ENCODE measurements around the gene MAP7. TPM values are rescaled to one million over a fixed set of nuclear protein-coding genes. Genes with fewer than 3 reads are reported as not detected.

Gene MAP7
- total and polyA plus RNA-seq, 10 donors, result 0.67 to 4.9 (median 3.0) TPM

DNA sequence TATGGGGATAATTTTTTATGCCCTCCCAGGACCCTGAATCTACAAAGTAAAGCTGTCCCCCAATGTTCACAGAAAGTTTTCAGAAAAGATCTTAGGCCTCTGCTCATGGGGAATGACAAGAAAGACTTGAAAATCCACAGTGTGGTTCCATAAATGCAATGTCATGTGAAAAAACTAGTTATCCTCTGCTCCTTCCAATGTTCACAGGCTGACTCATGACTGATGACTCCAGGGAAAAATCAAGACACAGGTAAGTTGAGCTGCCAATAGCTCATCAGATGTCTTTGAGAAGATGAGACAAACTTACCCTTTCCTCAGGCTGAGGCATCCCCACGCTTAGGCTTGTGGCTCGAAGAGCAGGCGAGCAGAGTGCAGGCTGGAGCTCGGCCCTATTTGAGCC is 245.8 kb downstream of the MAP7 start:
- H3K27me3 ChIP-seq (replicated peaks in 1 of 7), result no peaks in the 10 kb centered on the region
- H3K9me3 ChIP-seq, result peaks cover 0 to 7% (median 0%) of the 10 kb centered on the region in 8 donors
- DNase-seq, result no peak
- intact Hi-C loops (cut with DNase I; ENCODE audit: low total_unique reads), result no loop called here
- H3K4me1 ChIP-seq, result no peaks in the 10 kb centered on the region
- no peak overlapping the region for H3K27ac ChIP-seq
- TF ChIP-seq POLR2AphosphoS5 (IDR thresholded peaks at IDR 0.05) (no peak), CTCF (IDR thresholded peaks at IDR 0.05 in 8 of 11, conservative IDR thresholded peaks at IDR 0.05 in 3 of 11) (no peak), POLR2A (IDR thresholded peaks at IDR 0.05) (no peak)
- H3K36me3 ChIP-seq, result no peaks in the 10 kb centered on the region
- H3K4me3 ChIP-seq, result no peak overlapping the region
- 88 to 98% (median 96%) methylated on average over 4 of the region's 4 CpGs for WGBS, 5 donors

- intact Hi-C loops (cut with DNase I; ENCODE audit: low total_unique reads), result no loop called here
- WGBS, 5 donors, result 77 to 95% (median 92%) methylated on average over 3 of the region's 3 CpGs
Observed at GRCh38 chr6:136303516-136303915, 246.7 kb downstream of the MAP7 start.

DNA sequence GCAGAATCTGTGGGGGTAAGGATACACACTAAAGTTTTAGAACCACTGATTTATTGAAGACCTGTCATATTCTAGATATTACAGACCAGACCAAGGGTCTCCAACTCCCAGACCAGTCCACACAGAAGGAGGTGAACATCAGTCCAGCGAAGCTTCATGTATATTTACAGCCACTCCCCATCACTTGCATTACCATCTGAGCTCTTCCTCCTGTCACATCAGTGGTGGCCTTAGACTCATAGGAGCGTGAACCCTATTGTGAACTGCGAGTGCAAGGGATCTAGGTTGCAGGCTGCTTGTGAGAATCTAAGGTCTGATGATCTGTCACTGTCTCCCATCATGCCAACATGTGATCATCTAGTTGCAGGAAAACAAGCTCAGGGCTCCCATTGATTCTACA is 255.6 kb downstream of the MAP7 start:
- no peak for DNase-seq
- intact Hi-C loops (cut with DNase I; ENCODE audit: low total_unique reads), result no loop called here
- Histone ChIP-seq H3K27ac (no peak overlapping the region), H3K27me3 (replicated peaks in 1 of 7) (no peaks in the 10 kb centered on the region), H3K4me1 (peaks cover 8 to 17% (median 13%) of the 10 kb centered on the region in 6 donors), H3K36me3 (no peaks in the 10 kb centered on the region), H3K9me3 (no peaks in the 10 kb centered on the region), H3K4me3 (no peak overlapping the region)
- TF ChIP-seq POLR2AphosphoS5 (IDR thresholded peaks at IDR 0.05), result no peak
- TF ChIP-seq CTCF (IDR thresholded peaks at IDR 0.05 in 8 of 11, conservative IDR thresholded peaks at IDR 0.05 in 3 of 11), result no peak
- WGBS, 5 donors, result 89 to 98% (median 93%) methylated on average over 3 of the region's 3 CpGs

More at GRCh38 chr6:136303516-136303915, 246.7 kb downstream of the MAP7 start:
- Histone ChIP-seq H3K4me3 (no peak overlapping the region), H3K27me3 (replicated peaks in 1 of 7) (no peaks in the 10 kb centered on the region), H3K9me3 (peaks cover 0 to 7% (median 0%) of the 10 kb centered on the region in 8 donors), H3K27ac (no peak overlapping the region), H3K4me1 (no peaks in the 10 kb centered on the region), H3K36me3 (no peaks in the 10 kb centered on the region)
- no peak for DNase-seq
- TF ChIP-seq POLR2AphosphoS5 (IDR thresholded peaks at IDR 0.05) (no peak), CTCF (IDR thresholded peaks at IDR 0.05 in 8 of 11, conservative IDR thresholded peaks at IDR 0.05 in 3 of 11) (no peak), POLR2A (IDR thresholded peaks at IDR 0.05) (no peak)

Small RNA genes lying within 50 kb of the gene (small RNA-seq; reads per million reads assigned to genes)
- gene AL023284.1 (0 reads per million in 4 donors), gene NDUFS5P1 (0 reads per million in 4 donors)

Other genes with a start within 250 kb of the MAP7 start
- 10 to 100 TPM; 28.8 to 55.0 (median 39.3) TPM for gene MAP3K5, start 242.1 kb upstream of the MAP7 start, total RNA-seq
- 1 to 10 TPM; 7.2 to 9.8 (median 8.4) TPM for gene MAP3K5, start 242.1 kb upstream of the MAP7 start, polyA plus RNA-seq